Measurements from ENCODE around the gene PHKA2.

DNA sequence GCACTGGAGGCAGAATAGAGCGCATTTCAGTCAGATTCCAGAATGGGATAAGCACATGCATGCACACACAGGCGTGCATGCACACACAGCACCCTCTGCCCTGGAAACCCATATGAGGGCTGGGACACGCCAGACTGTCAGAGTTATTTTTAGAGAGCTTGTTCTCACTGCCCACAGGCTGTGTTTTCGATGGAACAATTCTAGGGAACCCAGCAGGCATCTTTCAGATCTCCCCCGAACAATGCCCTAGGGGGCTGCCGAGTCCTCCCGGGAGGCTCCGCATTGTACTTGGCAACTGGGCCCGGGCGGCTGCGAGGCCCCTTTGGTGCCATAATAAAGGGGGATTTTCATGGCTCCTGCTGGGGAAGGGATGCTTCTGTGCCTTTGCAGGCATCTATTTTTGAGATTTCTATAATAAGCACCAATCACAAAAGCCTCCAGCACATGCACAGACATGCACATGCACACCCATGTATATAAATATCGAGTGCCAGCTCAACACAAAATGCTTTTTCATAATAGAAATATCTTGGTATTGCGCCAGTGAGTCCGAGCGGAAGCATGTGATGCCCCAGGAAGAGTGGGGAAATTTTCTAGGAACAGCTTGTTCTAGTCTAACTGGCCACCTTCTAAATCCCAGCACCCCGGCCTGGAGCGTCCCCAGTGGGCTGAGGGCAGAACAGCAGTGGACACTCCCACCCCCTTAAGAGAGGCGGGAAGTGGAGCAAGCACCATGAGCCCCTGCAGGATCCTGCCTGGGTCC lies 88.5 kb downstream of the PHKA2 start:
- TF ChIP-seq POLR2A (IDR thresholded peaks at IDR 0.05): no peak
- TF ChIP-seq, protein P1, sequence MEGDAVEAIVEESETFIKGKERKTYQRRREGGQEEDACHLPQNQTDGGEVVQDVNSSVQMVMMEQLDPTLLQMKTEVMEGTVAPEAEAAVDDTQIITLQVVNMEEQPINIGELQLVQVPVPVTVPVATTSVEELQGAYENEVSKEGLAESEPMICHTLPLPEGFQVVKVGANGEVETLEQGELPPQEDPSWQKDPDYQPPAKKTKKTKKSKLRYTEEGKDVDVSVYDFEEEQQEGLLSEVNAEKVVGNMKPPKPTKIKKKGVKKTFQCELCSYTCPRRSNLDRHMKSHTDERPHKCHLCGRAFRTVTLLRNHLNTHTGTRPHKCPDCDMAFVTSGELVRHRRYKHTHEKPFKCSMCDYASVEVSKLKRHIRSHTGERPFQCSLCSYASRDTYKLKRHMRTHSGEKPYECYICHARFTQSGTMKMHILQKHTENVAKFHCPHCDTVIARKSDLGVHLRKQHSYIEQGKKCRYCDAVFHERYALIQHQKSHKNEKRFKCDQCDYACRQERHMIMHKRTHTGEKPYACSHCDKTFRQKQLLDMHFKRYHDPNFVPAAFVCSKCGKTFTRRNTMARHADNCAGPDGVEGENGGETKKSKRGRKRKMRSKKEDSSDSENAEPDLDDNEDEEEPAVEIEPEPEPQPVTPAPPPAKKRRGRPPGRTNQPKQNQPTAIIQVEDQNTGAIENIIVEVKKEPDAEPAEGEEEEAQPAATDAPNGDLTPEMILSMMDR (IDR thresholded peaks at IDR 0.05): peak in 1 of 4 donors; percentile 10

Measured in right lobe of liver (tissue), 4 donors.